ENCODE measurements around the gene CFD.
"Not testable (repeated sequence)": the region's sequence is repeated elsewhere in the genome, so short reads cannot be mapped to it uniquely, and the experiment has no call there.

Gene CFD

DNA sequence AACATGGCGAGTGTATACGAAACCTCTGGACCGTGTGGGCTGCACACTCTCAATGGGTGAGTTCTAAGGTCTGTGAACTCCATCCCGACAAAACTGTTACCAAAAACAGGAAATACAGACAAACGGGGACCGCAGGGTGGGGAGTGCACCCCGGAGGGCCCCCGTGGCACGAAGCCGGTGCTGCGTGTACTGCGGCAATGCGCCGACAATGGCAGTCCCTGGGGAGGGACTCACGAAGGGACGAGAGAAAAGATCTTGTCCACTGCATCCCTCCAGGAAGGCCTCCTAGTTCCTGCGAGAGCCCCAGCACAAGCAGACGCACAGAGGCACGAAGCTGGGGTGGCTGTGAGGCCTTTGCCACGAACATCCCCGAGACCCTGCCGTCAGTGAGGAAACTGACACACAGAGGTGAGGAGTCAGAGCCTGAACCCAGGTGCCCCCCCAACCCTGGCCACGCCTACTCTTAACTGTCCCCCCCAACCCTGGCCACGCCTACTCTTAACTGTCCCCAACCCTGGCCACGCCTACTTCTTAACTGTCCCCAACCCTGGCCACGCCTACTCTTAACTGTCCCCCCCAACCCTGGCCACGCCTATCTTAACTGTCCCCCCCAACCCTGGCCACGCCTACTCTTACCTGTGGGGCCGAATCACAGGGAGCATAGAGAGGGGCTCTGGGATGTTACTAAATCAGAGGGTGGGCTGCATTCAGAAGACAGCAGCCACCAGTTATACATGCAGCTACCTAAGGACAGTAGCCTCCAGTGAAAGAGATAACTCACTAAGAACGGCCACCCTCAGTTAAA is 29.3 kb downstream of the CFD start:
- DNase-seq (ENCODE audit: low spot score): no peak

- no peak for DNase-seq (ENCODE audit: low spot score)
Measured at GRCh38 chr19:889662-890295, 30.3 kb downstream of the CFD start.

- no peak for DNase-seq (ENCODE audit: low spot score)
Measured at GRCh38 chr19:890831-891230, 31.4 kb downstream of the CFD start.

GRCh38 chr19:891421-892200 is 32.1 kb downstream of the CFD start:
- DNase-seq (ENCODE audit: low spot score): not testable (repeated sequence)

DNA sequence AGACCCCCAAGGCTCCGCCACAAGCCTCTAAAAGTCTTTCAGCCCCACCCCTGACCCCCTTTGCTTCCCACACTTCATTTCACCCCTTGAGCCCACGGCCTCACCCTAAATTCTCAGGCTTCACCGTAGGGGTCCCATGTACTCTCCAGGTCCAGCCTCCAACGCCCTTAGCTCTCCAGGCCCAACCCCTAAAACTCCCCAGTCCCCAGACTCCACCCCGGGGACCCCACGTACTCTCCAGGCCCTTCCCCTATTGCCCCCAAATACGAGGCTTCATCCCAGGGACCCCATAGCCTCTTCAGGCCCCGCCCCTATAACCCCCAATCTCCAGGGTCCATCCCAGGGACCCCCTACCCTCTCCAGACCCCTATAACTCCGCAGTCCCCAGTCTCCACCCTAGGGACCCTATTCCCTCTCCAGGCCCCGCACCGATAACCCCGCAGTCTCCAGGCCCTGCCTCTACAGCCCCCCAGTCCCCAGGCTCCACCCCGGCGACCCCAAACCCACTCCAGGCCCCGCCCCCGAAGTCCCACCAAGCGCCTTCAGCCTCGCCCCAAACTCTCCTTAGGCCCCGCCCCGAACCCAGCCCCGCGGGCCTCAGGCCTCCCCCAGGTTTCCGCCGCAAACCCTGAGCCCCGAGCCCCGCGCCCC is 32.9 kb downstream of the CFD start:
- no peak for DNase-seq (ENCODE audit: low spot score)

DNA sequence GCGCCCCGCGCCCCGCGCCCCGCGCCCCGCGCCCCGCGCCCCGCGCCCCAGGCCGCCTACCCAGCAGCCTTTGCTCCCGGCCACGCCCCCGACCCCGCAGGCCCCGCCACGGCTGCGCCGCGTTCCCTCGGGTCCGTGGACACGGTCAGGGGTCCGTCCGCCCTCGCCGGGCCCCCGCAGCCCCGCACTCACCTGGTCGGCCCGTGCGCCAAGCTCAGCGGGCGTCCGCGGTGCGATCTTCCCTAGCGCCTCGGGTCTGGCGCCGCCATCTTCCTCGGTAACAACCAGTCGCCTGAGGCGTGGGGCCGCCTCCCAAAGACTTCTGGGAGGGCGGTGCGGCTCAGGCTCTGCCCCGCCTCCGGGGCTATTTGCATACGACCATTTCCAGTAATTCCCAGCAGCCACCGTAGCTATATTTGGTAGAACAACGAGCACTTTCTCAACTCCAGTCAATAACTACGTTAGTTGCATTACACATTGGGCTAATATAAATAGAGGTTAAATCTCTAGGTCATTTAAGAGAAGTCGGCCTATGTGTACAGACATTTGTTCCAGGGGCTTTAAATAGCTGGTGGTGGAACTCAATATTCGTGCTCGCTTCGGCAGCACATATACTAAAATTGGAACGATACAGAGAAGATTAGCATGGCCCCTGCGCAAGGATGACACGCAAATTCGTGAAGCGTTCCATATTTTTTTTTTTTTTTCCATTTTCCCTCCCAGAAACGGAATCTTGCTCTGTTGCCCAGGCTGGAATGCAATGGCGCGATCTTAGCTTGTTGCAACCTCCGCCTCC is 33.6 kb downstream of the CFD start, which contains the start of the genes MED16 and RNU6-9:
Gene MED16 (minus strand): TSS at position 294 of the 796 bp plus-strand sequence. CDS start 2,056 bp downstream, outside the sequence.
Gene RNU6-9 (plus strand): TSS at position 591 of the 796 bp plus-strand sequence.
- peak; percentile 94 for DNase-seq (ENCODE audit: low spot score)

- DNase-seq (ENCODE audit: low spot score): no peak
Measured at GRCh38 chr19:896434-896833, 37.0 kb downstream of the CFD start.

DNA sequence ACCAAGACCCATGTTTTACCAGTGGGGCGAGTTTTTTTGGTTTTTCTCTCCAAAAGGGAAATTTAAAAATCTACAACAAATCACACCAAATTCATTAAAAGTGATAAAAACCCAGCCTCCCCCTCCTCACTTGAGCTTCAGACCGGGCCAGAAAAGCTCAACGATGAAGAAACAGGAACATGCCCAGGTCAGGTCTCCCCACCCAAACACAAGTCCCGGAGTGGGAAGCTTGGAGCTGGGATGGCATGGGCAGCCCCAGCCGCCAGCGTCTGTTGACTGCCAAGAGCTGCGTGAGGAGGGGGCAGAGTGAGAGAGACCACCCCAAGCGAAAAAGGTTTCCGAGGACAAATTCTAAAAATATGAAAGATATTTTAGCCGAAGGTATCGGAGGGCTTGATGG is 37.5 kb downstream of the CFD start:
- DNase-seq (ENCODE audit: low spot score): no peak

DNA sequence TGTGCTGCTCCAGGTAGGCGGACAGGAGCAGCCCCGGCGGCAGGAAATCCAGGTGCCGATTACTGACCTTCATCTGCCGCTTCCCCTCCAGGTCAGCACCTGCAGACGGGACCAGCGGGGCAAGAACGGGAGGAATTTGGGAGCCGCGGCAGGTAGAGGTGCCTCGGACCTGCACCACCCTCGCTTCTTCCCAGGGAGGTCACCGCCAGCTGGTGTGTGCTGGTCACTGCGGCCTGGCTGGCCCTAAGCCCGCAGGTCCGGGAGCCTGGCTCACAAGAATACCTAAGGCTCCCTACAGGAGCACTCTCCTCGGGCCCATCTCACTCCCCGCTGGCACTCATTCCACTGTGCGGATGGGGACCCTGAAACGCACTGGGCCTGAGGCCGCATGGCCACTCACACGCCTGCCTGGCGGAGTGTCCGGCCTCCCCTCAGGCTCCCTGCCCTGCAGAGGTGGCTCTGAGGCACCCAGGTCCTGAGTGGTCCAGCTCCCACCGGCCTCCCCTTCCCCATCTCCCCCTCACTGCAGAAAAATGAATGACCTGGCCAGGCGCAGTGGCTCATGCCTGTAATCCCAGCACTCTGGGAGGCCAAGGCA is 38.1 kb downstream of the CFD start:
- DNase-seq (ENCODE audit: low spot score): no peak

DNA sequence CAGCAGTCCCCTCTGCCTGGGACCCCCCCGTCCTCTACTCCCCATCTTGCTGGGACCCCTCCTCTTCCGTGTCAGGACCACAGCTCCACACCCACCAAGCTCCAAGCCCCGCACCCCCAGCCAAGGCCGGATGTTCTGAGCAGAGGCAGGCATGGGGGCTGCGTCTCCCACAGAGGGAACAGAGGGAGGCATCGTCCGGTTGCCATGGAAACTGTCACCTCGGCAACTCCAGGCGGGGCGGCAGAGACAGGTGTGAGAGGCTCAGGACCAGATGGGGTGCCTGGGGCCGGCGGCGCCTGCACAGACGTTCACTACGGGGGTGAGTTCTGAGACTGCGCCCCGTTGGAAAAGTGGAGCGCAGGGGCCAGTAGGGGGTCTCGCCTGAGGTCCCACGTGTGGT is 39.2 kb downstream of the CFD start:
- DNase-seq (ENCODE audit: low spot score): no peak

GRCh38 chr19:899336-900042 is 40.0 kb downstream of the CFD start:
- DNase-seq (ENCODE audit: low spot score): no peak

DNA sequence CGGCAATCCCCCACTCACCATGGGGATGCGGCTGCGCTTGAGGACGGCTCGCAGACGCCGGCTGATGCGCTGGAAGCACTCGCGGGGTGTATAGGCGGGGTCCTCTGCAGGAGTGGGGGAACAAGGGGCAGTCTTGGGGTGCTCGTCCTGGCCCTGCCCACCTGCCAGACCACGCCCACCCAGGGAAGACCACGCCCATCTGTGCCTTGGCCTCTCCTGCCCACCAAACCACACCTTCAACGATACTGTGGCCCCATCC is 40.5 kb downstream of the CFD start:
- no peak for DNase-seq (ENCODE audit: low spot score)

GRCh38 chr19:900302-901111 is 41.0 kb downstream of the CFD start:
- DNase-seq (ENCODE audit: low spot score): no peak

GRCh38 chr19:901216-902092 is 42.0 kb downstream of the CFD start:
- no peak for DNase-seq (ENCODE audit: low spot score)

DNA sequence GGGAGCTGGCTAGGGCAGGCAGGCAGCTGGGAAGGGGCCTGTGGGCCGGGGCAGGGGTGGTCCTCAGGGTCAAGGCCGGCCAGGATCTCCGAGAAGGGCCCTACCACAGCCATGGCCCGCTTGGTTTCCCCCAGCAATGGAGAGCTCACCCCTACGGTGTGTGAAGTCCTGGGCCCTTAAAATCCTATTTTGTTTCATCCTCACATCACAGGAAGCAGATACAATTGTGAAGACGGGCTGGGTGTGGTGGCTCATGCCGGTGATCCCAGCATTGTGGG is 42.6 kb downstream of the CFD start:
- DNase-seq (ENCODE audit: low spot score): no peak

DNA sequence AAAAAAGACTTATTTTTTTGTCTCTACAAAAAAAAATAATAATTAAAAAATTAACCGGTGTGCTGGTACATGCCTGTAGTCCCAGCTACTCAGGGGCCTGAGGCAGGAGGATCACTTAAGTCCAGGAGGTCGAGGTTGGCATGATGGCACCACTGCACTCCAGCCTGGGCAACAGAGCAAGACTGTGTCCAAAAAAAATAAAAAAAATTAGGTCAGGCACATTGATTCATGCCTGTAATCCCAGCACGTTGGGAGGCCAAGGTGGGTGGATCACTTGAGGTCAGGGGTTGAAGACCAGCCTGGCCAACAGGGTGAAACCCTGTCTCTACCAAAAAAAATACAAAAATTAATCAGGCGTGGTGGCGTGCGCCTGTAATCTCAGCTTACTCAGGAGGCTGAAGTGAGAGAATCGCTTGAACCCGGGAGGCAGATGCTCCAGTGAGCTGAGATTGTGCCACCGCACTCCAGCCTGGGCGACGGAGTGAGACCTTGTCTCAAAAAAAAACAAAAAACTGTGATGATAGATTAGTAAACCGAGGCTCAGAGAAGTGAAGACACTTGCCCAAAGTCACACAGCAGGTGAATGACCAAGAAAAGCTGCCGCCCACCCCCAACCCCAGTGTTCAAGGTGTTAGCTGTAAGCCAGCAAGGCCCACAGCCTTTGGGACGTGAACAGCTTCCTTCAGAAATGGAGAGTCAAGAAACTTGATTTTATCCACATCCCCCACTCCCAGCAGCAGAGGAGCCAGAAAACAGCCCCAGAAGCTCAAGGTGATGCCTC is 43.2 kb downstream of the CFD start:
- no peak for DNase-seq (ENCODE audit: low spot score)

DNA sequence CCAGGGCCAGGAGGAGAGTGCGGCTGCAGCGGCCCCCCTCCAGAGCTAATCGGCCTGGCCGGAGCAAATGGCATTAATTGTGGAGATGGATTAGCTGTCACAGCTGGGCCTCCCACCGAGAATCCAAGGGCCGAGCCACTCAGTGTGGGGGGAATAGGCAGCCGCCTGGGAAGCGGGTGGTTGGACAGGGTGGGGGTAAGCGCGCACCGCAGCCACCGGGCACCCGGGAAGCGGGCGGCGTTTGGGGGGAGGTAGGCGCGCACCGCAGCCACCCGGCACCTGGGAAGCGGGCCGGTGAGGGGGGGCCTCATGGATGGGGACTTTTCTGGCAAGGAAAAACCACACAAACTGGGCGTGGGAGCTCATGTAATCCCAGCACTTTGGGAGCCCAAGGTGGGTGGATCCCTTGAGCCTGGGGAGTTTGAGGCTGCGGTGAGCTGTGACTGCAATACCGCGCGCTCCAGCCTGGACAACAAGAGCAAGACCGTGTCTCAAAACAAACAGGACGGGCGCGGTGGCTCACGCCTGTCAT is 43.9 kb downstream of the CFD start:
- no peak for DNase-seq (ENCODE audit: low spot score)

DNA sequence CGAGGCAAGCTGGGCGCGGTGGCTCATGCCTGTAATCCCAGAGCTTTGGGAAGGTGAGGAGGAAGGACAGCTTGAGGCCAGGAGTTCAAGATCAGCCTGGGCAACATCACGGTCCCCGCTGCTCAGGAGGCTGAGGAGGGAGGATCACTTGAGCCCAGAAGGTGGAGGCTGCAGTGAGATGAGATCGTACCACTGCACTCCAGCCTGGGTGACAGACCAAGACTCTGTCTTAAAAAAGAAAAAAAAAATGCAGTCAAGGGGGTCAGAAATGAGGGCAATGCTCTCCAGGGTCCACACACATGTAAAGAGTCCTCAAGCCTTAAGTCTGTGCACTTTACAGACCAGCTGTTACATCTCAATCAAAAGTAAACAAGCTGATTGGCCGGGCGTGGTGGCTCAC is 45.1 kb downstream of the CFD start:
- DNase-seq (ENCODE audit: low spot score): no peak
